Esophagus squamous epithelium (tissue), 5 donors: Measurements from ENCODE around the gene NDC1. TPM values are rescaled to one million over a fixed set of nuclear protein-coding genes. Genes with fewer than 3 reads are reported as not detected.
"Not testable (repeated sequence)": the region's sequence is repeated elsewhere in the genome, so short reads cannot be mapped to it uniquely, and the experiment has no call there.

Experiments
- DNase-seq: peaks from one replicate; lab custom pipeline; 2025; lab: John Stamatoyannopoulos, UW
- H3K27ac ChIP-seq, 4 donors: fragments of 200-600 bp; sonication (generic); one replicate each; pipeline ENCODE4 v1.5.1; 2016 to 2019; ENCODE audit warnings: mild to moderate bottlenecking in 1 of 4
- H3K27me3 ChIP-seq, 4 donors: fragments of 200-600 bp; sonication (generic); 1 replicate in 3 of 4; 2 replicates in 1 of 4; pipeline versions ENCODE4 v1.5.1 to v1.6.0; 2017 to 2021; ENCODE audit warnings: antibody characterized with exemption in 1 of 4
- H3K36me3 ChIP-seq, 3 donors: fragments of 200-600 bp; sonication (generic); one replicate each; pipeline ENCODE4 v1.5.1; 2016 to 2019
- H3K4me1 ChIP-seq, 3 donors: fragments of 200-600 bp; sonication (generic); one replicate each; pipeline ENCODE4 v1.5.1; 2017 to 2019
- H3K4me3 ChIP-seq, 4 donors: fragments of 200-600 bp; sonication (generic); 1 replicate in 3 of 4; 2 replicates in 1 of 4; pipeline ENCODE4 v1.5.1; 2016 to 2019; ENCODE audit warnings: mild to moderate bottlenecking in 2 of 4, moderate library complexity in 1 of 4
- H3K9me3 ChIP-seq, 3 donors: fragments of 200-600 bp; sonication (generic); one replicate each; pipeline ENCODE4 v1.5.1; 2016 to 2019
- CTCF ChIP-seq, 6 experiments: fragments of 450-650 bp in 4 of 6; fragments of 200-600 bp in 2 of 6; sonication (generic) in 2 of 6; IDR thresholded peaks; one replicate each; pipeline ENCODE4 v1.5.1; 2016 to 2019; ENCODE audit warnings: antibody characterized with exemption in 6 of 6, mild to moderate bottlenecking in 4 of 6, moderate library complexity in 4 of 6
- POLR2A ChIP-seq, 4 donors: fragments of 450-650 bp; IDR thresholded peaks; one replicate each; pipeline ENCODE4 v1.6.1; 2017; ENCODE audit warnings: antibody characterized with exemption in 4 of 4, mild to moderate bottlenecking in 4 of 4, moderate library complexity in 3 of 4
- WGBS, 2 donors: methylation state at CpG; one replicate each; pipeline ENCODE4 v1.1.5; 2018; 5-methylcytosine and 5-hydroxymethylcytosine counted together
- intact Hi-C: fragments of 100-400 bp; cut with DNase I; formaldehyde crosslinking; loops from one replicate; pipeline ENCODE4 v1.15.0; 2022
- total RNA-seq, 4 donors: library from RNA; depleted of rRNA; stranded (reverse); fragments of >200 nt; gene quantifications; one replicate each; pipeline ENCODE4 v1.1.0, GENCODE V29; 2016
- donor health status: DM: yes; HTN: yes; CAD: no.

The NDC1 gene
- total RNA-seq, 4 donors from 2014 or later: 7.2 to 29.1 (median 21.0) TPM

GRCh38 chr1:53763461-53763860 lies 74.6 kb downstream of the NDC1 start:
- no peak overlapping the region for H3K27ac ChIP-seq
- WGBS, 2 donors: 92 to 97% methylated on average over 4 of the region's 4 CpGs
- TF ChIP-seq CTCF (IDR thresholded peaks at IDR 0.05) (no peak), POLR2A (IDR thresholded peaks at IDR 0.05) (no peak)
- intact Hi-C loops: no loop called here
- DNase-seq: no peak
- peaks cover 0 to 6% (median 0%) of the 10 kb centered on the region in 3 donors for H3K4me1 ChIP-seq
- H3K4me3 ChIP-seq: no peak overlapping the region
- H3K36me3 ChIP-seq: no peaks in the 10 kb centered on the region
- no peaks in the 10 kb centered on the region for H3K9me3 ChIP-seq
- H3K27me3 ChIP-seq: no peaks in the 10 kb centered on the region

GRCh38 chr1:53760497-53760896 lies 77.6 kb downstream of the NDC1 start:
- 75 to 85% methylated on average over 6 to 7 of the region's 7 CpGs for WGBS, 2 donors
- H3K4me1 ChIP-seq, H3K36me3 ChIP-seq, H3K4me3 ChIP-seq, H3K27ac ChIP-seq, H3K27me3 ChIP-seq, DNase-seq, intact Hi-C loops, H3K9me3 ChIP-seq: not testable (repeated sequence)

GRCh38 chr1:53755874-53756273 lies 82.2 kb downstream of the NDC1 start:
- Histone ChIP-seq H3K27me3 (no peaks in the 10 kb centered on the region), H3K9me3 (no peaks in the 10 kb centered on the region), H3K4me3 (no peak overlapping the region), H3K4me1 (no peaks in the 10 kb centered on the region), H3K27ac (no peak overlapping the region), H3K36me3 (no peaks in the 10 kb centered on the region)
- TF ChIP-seq CTCF (IDR thresholded peaks at IDR 0.05) (no peak), POLR2A (IDR thresholded peaks at IDR 0.05) (no peak)
- DNase-seq: no peak
- intact Hi-C loops: loop anchor here (10.0 kb wide), 1 partner anchor 271 kb away; no protein-coding TSS in a partner anchor
- WGBS, 2 donors: 54 to 67% methylated on average over 3 to 5 of the region's 5 CpGs

- H3K9me3 ChIP-seq: no peaks in the 10 kb centered on the region
- H3K27me3 ChIP-seq: no peaks in the 10 kb centered on the region
- 43 to 46% methylated on average over 6 of the region's 6 CpGs for WGBS, 2 donors
- peak in 5 of 6 experiments; percentile 35 to 68 (median 54) for TF ChIP-seq CTCF (IDR thresholded peaks at IDR 0.05)
- no peak for TF ChIP-seq POLR2A (IDR thresholded peaks at IDR 0.05)
- H3K36me3 ChIP-seq: no peaks in the 10 kb centered on the region
- intact Hi-C loops: loop anchor here (10.0 kb wide), 1 partner anchor 270 kb away; no protein-coding TSS in a partner anchor
- H3K27ac ChIP-seq: no peak overlapping the region
- no peak overlapping the region for H3K4me3 ChIP-seq
- no peaks in the 10 kb centered on the region for H3K4me1 ChIP-seq
- no peak for DNase-seq
Observed at GRCh38 chr1:53754484-53755312, 83.4 kb downstream of the NDC1 start.

- Histone ChIP-seq H3K27me3 (no peaks in the 10 kb centered on the region), H3K9me3 (no peaks in the 10 kb centered on the region), H3K36me3 (no peaks in the 10 kb centered on the region), H3K27ac (no peak overlapping the region), H3K4me3 (no peak overlapping the region), H3K4me1 (no peaks in the 10 kb centered on the region)
- 90% methylated on average over 6 of the region's 6 CpGs for WGBS, 2 donors
- intact Hi-C loops: loop anchor here (10.0 kb wide), 1 partner anchor 267 kb away; no protein-coding TSS in a partner anchor
- DNase-seq: no peak
- TF ChIP-seq CTCF (IDR thresholded peaks at IDR 0.05): no peak
- TF ChIP-seq POLR2A (IDR thresholded peaks at IDR 0.05): no peak
Observed at GRCh38 chr1:53752281-53752680, 85.8 kb downstream of the NDC1 start.
